ENCODE data around the gene MAPK8. TPM values are rescaled to one million over a fixed set of nuclear protein-coding genes. Genes with fewer than 3 reads are reported as not detected.
A peak's percentile ranks its signal among the peaks of the same experiment; 100 is the strongest.

The MAPK8 gene
- total and polyA plus RNA-seq, 3 experiments from 2014 or later: 20.5 to 43.5 (median 38.8) TPM

DNA sequence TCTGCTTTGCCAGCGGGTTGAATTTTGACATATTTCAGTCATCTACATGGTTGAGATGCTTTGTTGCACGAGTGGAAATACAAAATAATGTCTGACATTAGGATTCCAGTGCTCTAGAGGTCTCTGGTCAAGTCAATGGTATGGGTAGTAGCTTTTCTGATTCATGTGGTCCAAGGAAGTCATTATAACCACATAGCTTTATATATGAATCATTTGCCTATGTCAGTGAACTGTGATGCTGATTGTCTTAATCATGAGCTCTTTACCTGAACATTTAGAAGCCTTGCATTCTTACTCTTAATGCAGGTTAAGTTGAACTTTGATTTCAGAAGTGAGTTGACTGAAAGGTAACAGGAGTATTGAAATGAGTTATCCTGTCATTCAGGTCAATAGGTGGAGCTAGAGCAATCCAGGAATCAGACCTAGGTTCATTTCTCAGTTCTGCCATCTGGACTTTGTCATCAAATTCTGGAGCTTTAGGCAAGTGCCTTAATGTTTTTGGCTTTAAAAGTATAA is 3.3 kb downstream of the MAPK8 start:
- DNase-seq: no peak
- no peaks in the 10 kb centered on the region for H3K36me3 ChIP-seq (ENCODE audit: insufficient read depth, low read length)
- Mint-ChIP-seq H3K9me3 (no peaks in the 10 kb centered on the region), H3K4me3 (peak overlapping the region in 2 of 7 donors; percentile 33 to 58), H3K27me3 (no peaks in the 10 kb centered on the region), H3K36me3 (peaks cover 0 to 2% (median 0%) of the 10 kb centered on the region in 3 donors), H3K4me1 (peaks cover 35 to 72% (median 56%) of the 10 kb centered on the region in 3 donors), H3K27ac (no peak overlapping the region)
- no peaks in the 10 kb centered on the region for H3K9me3 ChIP-seq (ENCODE audit: low read length)
- no peak overlapping the region for H3K4me3 ChIP-seq (ENCODE audit: low read length)
- ChIA-PET CTCF (no interaction called here), POLR2A (no interaction called here)
- no peaks in the 10 kb centered on the region for H3K27me3 ChIP-seq (ENCODE audit: insufficient read depth, low read length, poor library complexity, severe bottlenecking)
- H3K4me1 ChIP-seq (ENCODE audit: insufficient read depth, low read length): peaks cover 33% of the 10 kb centered on the region
- H3K27ac ChIP-seq (ENCODE audit: low read depth, low read length): no peak overlapping the region

GRCh38 chr10:48314107-48314506 is 7.6 kb downstream of the MAPK8 start:
- no peaks in the 10 kb centered on the region for H3K9me3 Mint-ChIP-seq
- no peaks in the 10 kb centered on the region for H3K27me3 ChIP-seq (ENCODE audit: insufficient read depth, low read length, poor library complexity, severe bottlenecking)
- no peaks in the 10 kb centered on the region for H3K36me3 Mint-ChIP-seq
- H3K36me3 ChIP-seq (ENCODE audit: insufficient read depth, low read length): no peaks in the 10 kb centered on the region
- H3K9me3 ChIP-seq (ENCODE audit: low read length): no peaks in the 10 kb centered on the region
- H3K4me3 ChIP-seq (ENCODE audit: low read length): no peak overlapping the region
- POLR2A ChIA-PET: no interaction called here
- DNase-seq: no peak
- no peak overlapping the region for H3K27ac ChIP-seq (ENCODE audit: low read depth, low read length)
- no peak overlapping the region for H3K4me3 Mint-ChIP-seq
- H3K27me3 Mint-ChIP-seq: no peaks in the 10 kb centered on the region
- H3K4me1 ChIP-seq (ENCODE audit: insufficient read depth, low read length): peaks cover 30% of the 10 kb centered on the region
- no peak overlapping the region for H3K27ac Mint-ChIP-seq
- H3K4me1 Mint-ChIP-seq: peaks cover 29 to 56% (median 48%) of the 10 kb centered on the region in 3 donors
- CTCF ChIA-PET: no interaction called here

DNA sequence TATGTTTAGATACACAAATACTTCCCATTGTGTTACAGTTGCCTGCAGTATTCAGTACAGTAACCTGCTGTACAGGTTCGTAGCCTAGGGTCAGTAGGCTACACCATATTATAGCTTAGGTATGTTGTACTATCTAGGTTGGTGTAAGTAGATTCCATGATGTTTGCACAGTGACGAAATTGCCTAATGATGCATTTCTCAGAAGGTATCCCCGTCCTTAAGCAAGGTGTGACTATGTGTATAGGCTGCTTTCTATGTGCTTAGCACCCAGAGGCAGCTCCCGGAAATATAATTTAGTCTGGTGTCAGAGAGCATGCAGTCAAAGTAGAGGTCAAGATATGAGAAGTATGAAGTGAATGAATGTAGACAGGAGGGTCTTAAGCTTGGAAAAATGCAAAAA is 9.8 kb downstream of the MAPK8 start:
- H3K27ac Mint-ChIP-seq: no peak overlapping the region
- H3K9me3 Mint-ChIP-seq: no peaks in the 10 kb centered on the region
- H3K27ac ChIP-seq (ENCODE audit: low read depth, low read length): no peak overlapping the region
- CTCF ChIA-PET: no interaction called here
- peaks cover 21% of the 10 kb centered on the region for H3K4me1 ChIP-seq (ENCODE audit: insufficient read depth, low read length)
- H3K36me3 Mint-ChIP-seq: peaks cover 0 to 5% (median 0%) of the 10 kb centered on the region in 3 donors
- POLR2A ChIA-PET: no interaction called here
- H3K4me1 Mint-ChIP-seq: peaks cover 28 to 38% (median 37%) of the 10 kb centered on the region in 3 donors
- H3K4me3 Mint-ChIP-seq: no peak overlapping the region
- no peaks in the 10 kb centered on the region for H3K36me3 ChIP-seq (ENCODE audit: insufficient read depth, low read length)
- DNase-seq: no peak
- H3K27me3 Mint-ChIP-seq: no peaks in the 10 kb centered on the region
- no peak overlapping the region for H3K4me3 ChIP-seq (ENCODE audit: low read length)
- H3K27me3 ChIP-seq (ENCODE audit: insufficient read depth, low read length, poor library complexity, severe bottlenecking): no peaks in the 10 kb centered on the region
- H3K9me3 ChIP-seq (ENCODE audit: low read length): no peaks in the 10 kb centered on the region

GRCh38 chr10:48317321-48317990 is 11.0 kb downstream of the MAPK8 start:
- ChIA-PET POLR2A (no interaction called here), CTCF (no interaction called here)
- peaks cover 21% of the 10 kb centered on the region for H3K4me1 ChIP-seq (ENCODE audit: insufficient read depth, low read length)
- H3K27ac ChIP-seq (ENCODE audit: low read depth, low read length): no peak overlapping the region
- H3K36me3 ChIP-seq (ENCODE audit: insufficient read depth, low read length): no peaks in the 10 kb centered on the region
- Mint-ChIP-seq H3K36me3 (peaks cover 0 to 7% (median 0%) of the 10 kb centered on the region in 3 donors), H3K4me1 (peaks cover 24 to 35% (median 34%) of the 10 kb centered on the region in 3 donors), H3K9me3 (no peaks in the 10 kb centered on the region), H3K27me3 (no peaks in the 10 kb centered on the region), H3K4me3 (no peak overlapping the region), H3K27ac (no peak overlapping the region)
- no peak for DNase-seq
- no peak overlapping the region for H3K4me3 ChIP-seq (ENCODE audit: low read length)
- H3K9me3 ChIP-seq (ENCODE audit: low read length): no peaks in the 10 kb centered on the region
- no peaks in the 10 kb centered on the region for H3K27me3 ChIP-seq (ENCODE audit: insufficient read depth, low read length, poor library complexity, severe bottlenecking)

DNA sequence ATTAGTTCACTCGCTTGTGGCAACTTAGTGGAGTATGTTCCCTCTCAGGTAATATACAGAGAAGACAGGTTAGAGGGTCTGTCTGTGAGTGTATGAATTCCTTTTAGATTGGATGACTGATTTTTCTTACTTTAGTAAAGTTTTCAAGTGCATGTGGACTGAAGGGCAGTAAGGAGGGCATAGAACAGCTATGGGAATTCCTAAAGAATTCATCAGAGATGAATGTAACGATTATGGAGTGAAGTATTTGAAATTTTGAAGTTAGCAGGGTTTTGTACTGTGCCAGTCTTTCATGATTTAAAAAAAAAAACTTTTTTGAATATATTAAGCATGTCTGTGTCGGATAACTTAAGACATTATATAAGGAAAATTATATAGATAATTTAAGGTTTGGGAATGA is 15.5 kb downstream of the MAPK8 start:
- Mint-ChIP-seq H3K27me3 (no peaks in the 10 kb centered on the region), H3K4me1 (peaks cover 44 to 58% (median 48%) of the 10 kb centered on the region in 3 donors), H3K27ac (no peak overlapping the region), H3K36me3 (peaks cover 0 to 9% (median 1%) of the 10 kb centered on the region in 3 donors), H3K4me3 (no peak overlapping the region), H3K9me3 (no peaks in the 10 kb centered on the region)
- no peaks in the 10 kb centered on the region for H3K36me3 ChIP-seq (ENCODE audit: insufficient read depth, low read length)
- POLR2A ChIA-PET: no interaction called here
- H3K4me1 ChIP-seq (ENCODE audit: insufficient read depth, low read length): no peaks in the 10 kb centered on the region
- no peaks in the 10 kb centered on the region for H3K27me3 ChIP-seq (ENCODE audit: insufficient read depth, low read length, poor library complexity, severe bottlenecking)
- DNase-seq: no peak
- CTCF ChIA-PET: no interaction called here
- H3K4me3 ChIP-seq (ENCODE audit: low read length): no peak overlapping the region
- no peak overlapping the region for H3K27ac ChIP-seq (ENCODE audit: low read depth, low read length)
- H3K9me3 ChIP-seq (ENCODE audit: low read length): no peaks in the 10 kb centered on the region

DNA sequence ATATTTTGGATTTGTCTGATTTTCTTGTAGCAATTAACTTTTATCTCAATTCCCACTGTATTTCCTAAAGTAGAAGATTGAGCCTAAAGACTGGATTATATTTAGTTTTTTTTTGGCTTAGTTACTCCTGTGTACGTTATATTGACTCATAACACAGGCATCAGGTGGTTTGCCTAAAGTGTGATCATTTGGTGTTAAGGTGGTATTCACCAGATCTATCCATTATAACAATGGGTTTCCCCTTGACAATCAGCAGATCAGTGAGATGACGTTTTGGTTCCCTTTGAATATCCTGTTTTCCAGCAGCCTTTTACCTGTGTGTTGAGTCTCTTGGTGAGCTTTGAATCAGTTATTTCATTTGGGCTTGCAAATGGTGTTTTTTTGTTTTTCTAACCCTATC is 18.1 kb downstream of the MAPK8 start:
- Mint-ChIP-seq H3K9me3 (no peaks in the 10 kb centered on the region), H3K4me1 (peaks cover 52 to 72% (median 62%) of the 10 kb centered on the region in 3 donors), H3K4me3 (peak overlapping the region in 1 of 7 donors; percentile 25), H3K36me3 (peaks cover 4 to 14% (median 6%) of the 10 kb centered on the region in 3 donors), H3K27me3 (no peaks in the 10 kb centered on the region), H3K27ac (no peak overlapping the region)
- Histone ChIP-seq H3K27me3 (ENCODE audit: insufficient read depth, low read length, poor library complexity, severe bottlenecking) (no peaks in the 10 kb centered on the region), H3K27ac (ENCODE audit: low read depth, low read length) (no peak overlapping the region), H3K4me3 (ENCODE audit: low read length) (no peak overlapping the region), H3K9me3 (ENCODE audit: low read length) (no peaks in the 10 kb centered on the region), H3K4me1 (ENCODE audit: insufficient read depth, low read length) (peaks cover 4% of the 10 kb centered on the region), H3K36me3 (ENCODE audit: insufficient read depth, low read length) (no peaks in the 10 kb centered on the region)
- DNase-seq: no peak
- CTCF ChIA-PET: interaction anchor here (1.5 kb wide), 1 partner anchor 12 kb away, joined by 3 read pairs; no protein-coding TSS in a partner anchor
- POLR2A ChIA-PET: no interaction called here

GRCh38 chr10:48330269-48330668 is 23.8 kb downstream of the MAPK8 start:
- Mint-ChIP-seq H3K36me3 (peaks cover 19 to 43% (median 23%) of the 10 kb centered on the region in 3 donors), H3K4me1 (peaks cover 37 to 64% (median 56%) of the 10 kb centered on the region in 3 donors)
- H3K27me3 ChIP-seq (ENCODE audit: insufficient read depth, low read length, poor library complexity, severe bottlenecking): no peaks in the 10 kb centered on the region

GRCh38 chr10:48331436-48331835 is 25.0 kb downstream of the MAPK8 start:
- Mint-ChIP-seq H3K9me3 (peaks cover 0 to 7% (median 3%) of the 10 kb centered on the region in 5 donors), H3K4me1 (peaks cover 29 to 53% (median 48%) of the 10 kb centered on the region in 3 donors), H3K27ac (no peak overlapping the region), H3K36me3 (peaks cover 22 to 43% (median 23%) of the 10 kb centered on the region in 3 donors), H3K27me3 (no peaks in the 10 kb centered on the region), H3K4me3 (no peak overlapping the region)
- POLR2A ChIA-PET: no interaction called here
- no peak overlapping the region for H3K27ac ChIP-seq (ENCODE audit: low read depth, low read length)
- no peak for DNase-seq
- H3K36me3 ChIP-seq (ENCODE audit: insufficient read depth, low read length): no peaks in the 10 kb centered on the region
- no peak overlapping the region for H3K4me3 ChIP-seq (ENCODE audit: low read length)
- H3K9me3 ChIP-seq (ENCODE audit: low read length): no peaks in the 10 kb centered on the region
- H3K27me3 ChIP-seq (ENCODE audit: insufficient read depth, low read length, poor library complexity, severe bottlenecking): no peaks in the 10 kb centered on the region
- CTCF ChIA-PET: interaction anchor here (1.1 kb wide), 1 partner anchor 11 kb away, joined by 4 read pairs; no protein-coding TSS in a partner anchor
- H3K4me1 ChIP-seq (ENCODE audit: insufficient read depth, low read length): peaks cover 16% of the 10 kb centered on the region

More at GRCh38 chr10:48330269-48330668, 23.8 kb downstream of the MAPK8 start:
- CTCF ChIA-PET: interaction anchor here (1.1 kb wide), 1 partner anchor 10 kb away, joined by 4 read pairs; no protein-coding TSS in a partner anchor
- H3K27ac Mint-ChIP-seq: no peak overlapping the region
- H3K27me3 Mint-ChIP-seq: no peaks in the 10 kb centered on the region
- POLR2A ChIA-PET: no interaction called here
- peaks cover 16% of the 10 kb centered on the region for H3K4me1 ChIP-seq (ENCODE audit: insufficient read depth, low read length)
- no peak overlapping the region for H3K27ac ChIP-seq (ENCODE audit: low read depth, low read length)
- no peaks in the 10 kb centered on the region for H3K9me3 ChIP-seq (ENCODE audit: low read length)
- peaks cover 0 to 7% (median 3%) of the 10 kb centered on the region in 5 donors for H3K9me3 Mint-ChIP-seq
- DNase-seq: peak in 1 of 5 donors; percentile 34
- no peaks in the 10 kb centered on the region for H3K36me3 ChIP-seq (ENCODE audit: insufficient read depth, low read length)
- no peak overlapping the region for H3K4me3 Mint-ChIP-seq
- no peak overlapping the region for H3K4me3 ChIP-seq (ENCODE audit: low read length)
